Lower leg skin (tissue), 3 donors: Measurements from ENCODE around the gene PPM1A.

Source experiments
- POLR2A ChIP-seq, 2 donors: fragments of 450-650 bp; IDR thresholded peaks; one replicate each; pipeline ENCODE4 v1.6.1; 2016 to 2017; ENCODE audit warnings: antibody characterized with exemption in 2 of 2, mild to moderate bottlenecking in 1 of 2, moderate library complexity in 1 of 2
- TF ChIP-seq, protein P1 (sequence below), 3 donors: fragments of 450-650 bp; IDR thresholded peaks; one replicate each; pipeline ENCODE4 v1.5.1; 2016; ENCODE audit warnings: antibody characterized with exemption in 3 of 3, mild to moderate bottlenecking in 3 of 3, moderate library complexity in 2 of 3

- TF ChIP-seq, protein P1, sequence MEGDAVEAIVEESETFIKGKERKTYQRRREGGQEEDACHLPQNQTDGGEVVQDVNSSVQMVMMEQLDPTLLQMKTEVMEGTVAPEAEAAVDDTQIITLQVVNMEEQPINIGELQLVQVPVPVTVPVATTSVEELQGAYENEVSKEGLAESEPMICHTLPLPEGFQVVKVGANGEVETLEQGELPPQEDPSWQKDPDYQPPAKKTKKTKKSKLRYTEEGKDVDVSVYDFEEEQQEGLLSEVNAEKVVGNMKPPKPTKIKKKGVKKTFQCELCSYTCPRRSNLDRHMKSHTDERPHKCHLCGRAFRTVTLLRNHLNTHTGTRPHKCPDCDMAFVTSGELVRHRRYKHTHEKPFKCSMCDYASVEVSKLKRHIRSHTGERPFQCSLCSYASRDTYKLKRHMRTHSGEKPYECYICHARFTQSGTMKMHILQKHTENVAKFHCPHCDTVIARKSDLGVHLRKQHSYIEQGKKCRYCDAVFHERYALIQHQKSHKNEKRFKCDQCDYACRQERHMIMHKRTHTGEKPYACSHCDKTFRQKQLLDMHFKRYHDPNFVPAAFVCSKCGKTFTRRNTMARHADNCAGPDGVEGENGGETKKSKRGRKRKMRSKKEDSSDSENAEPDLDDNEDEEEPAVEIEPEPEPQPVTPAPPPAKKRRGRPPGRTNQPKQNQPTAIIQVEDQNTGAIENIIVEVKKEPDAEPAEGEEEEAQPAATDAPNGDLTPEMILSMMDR (IDR thresholded peaks at IDR 0.05), result no peak
- TF ChIP-seq POLR2A (IDR thresholded peaks at IDR 0.05), result no peak
These were observed 95.7 kb downstream of the PPM1A start for GRCh38 chr14:60344751-60345150.
